Keratinocyte (primary cell): ENCODE results near the gene NECAB3. TPM values are rescaled to one million over a fixed set of nuclear protein-coding genes. Genes with fewer than 3 reads are reported as not detected.

Source experiments
- DNase-seq: peaks from one replicate; pipeline ENCODE4 v3.0.0-alpha.2; 2011; ENCODE audit warnings: low read depth, missing footprints, low spot score
- FAIRE-seq: peaks from 2 replicates; lab custom pipeline; 2011; peaks lifted over from hg19 to GRCh38; lab: Jason Lieb, UNC
- H2AFZ ChIP-seq: 2 replicates; pipeline ENCODE4 v1.6.0; 2012; ENCODE audit warnings: low read length, control low read depth, inconsistent platforms; ENCODE audit not compliant: control insufficient read depth
- H3K27ac ChIP-seq: 2 replicates; pipeline ENCODE4 v1.5.1; 2011; ENCODE audit warnings: low read length; ENCODE audit not compliant: control insufficient read depth, insufficient read depth
- H3K27me3 ChIP-seq: 3 replicates; pipeline ENCODE4 v1.6.0; 2011; ENCODE audit warnings: low read length; ENCODE audit not compliant: control insufficient read depth, insufficient read depth; ENCODE audit errors: extremely low read depth
- H3K36me3 ChIP-seq, 2 experiments: 2 replicates in 1 of 2; 3 replicates in 1 of 2; pipeline ENCODE4 v1.5.1; 2011; ENCODE audit warnings: low read length in 2 of 2, mild to moderate bottlenecking in 1 of 2; ENCODE audit not compliant: control insufficient read depth in 2 of 2, insufficient read depth in 2 of 2; ENCODE audit errors: extremely low read depth in 1 of 2
- H3K4me1 ChIP-seq: 3 replicates; pipeline ENCODE4 v1.5.1; 2011; ENCODE audit warnings: low read length; ENCODE audit not compliant: control insufficient read depth, insufficient read depth; ENCODE audit errors: extremely low read depth
- H3K4me2 ChIP-seq: 3 replicates; pipeline ENCODE4 v1.6.0; 2011; ENCODE audit warnings: low read depth, low read length; ENCODE audit not compliant: control insufficient read depth, insufficient read depth; ENCODE audit errors: extremely low read depth
- H3K4me3 ChIP-seq, 3 experiments: fragments of 200-600 bp in 1 of 3; sonication (generic) in 1 of 3; 2 replicates in 2 of 3; 3 replicates in 1 of 3; pipeline ENCODE4 v1.5.1; 2011 to 2016; ENCODE audit warnings: low read length in 3 of 3, mild to moderate bottlenecking in 3 of 3, control low read depth in 2 of 3, inconsistent platforms in 1 of 3, low read depth in 1 of 3, mixed read lengths in 1 of 3, mixed run types in 1 of 3, moderate library complexity in 1 of 3; ENCODE audit not compliant: control insufficient read depth in 2 of 3, insufficient read depth in 2 of 3; ENCODE audit errors: extremely low read depth in 1 of 3
- H3K79me2 ChIP-seq: 2 replicates; pipeline ENCODE4 v1.6.0; 2012; ENCODE audit warnings: low read length; ENCODE audit not compliant: control insufficient read depth, insufficient read depth
- H3K9ac ChIP-seq: 3 replicates; pipeline ENCODE4 v1.6.0; 2011; ENCODE audit warnings: low read length; ENCODE audit not compliant: control insufficient read depth, insufficient read depth; ENCODE audit errors: extremely low read depth
- H3K9me1 ChIP-seq: 3 replicates; pipeline ENCODE4 v1.6.0; 2011; ENCODE audit warnings: low read length; ENCODE audit not compliant: control insufficient read depth, insufficient read depth; ENCODE audit errors: extremely low read depth
- H3K9me3 ChIP-seq: 2 replicates; pipeline ENCODE4 v1.5.1; 2012; ENCODE audit warnings: low read depth, low read length; ENCODE audit not compliant: control insufficient read depth
- H4K20me1 ChIP-seq: 3 replicates; pipeline ENCODE4 v1.6.0; 2011; ENCODE audit warnings: low read length; ENCODE audit not compliant: control insufficient read depth, insufficient read depth; ENCODE audit errors: extremely low read depth
- EZH2 ChIP-seq: IDR thresholded peaks from one replicate; pipeline ENCODE4 v1.6.1; 2012; ENCODE audit warnings: inconsistent platforms, mild to moderate bottlenecking, low read length, moderate library complexity
- dilution Hi-C: fragments of 300-500 bp; cut with MboI; formaldehyde crosslinking; loops from one replicate; pipeline ENCODE4 v1.7.0; 2020; ENCODE audit warnings: low sequenced_read_pairs; ENCODE audit not compliant: extremely low pct_ligation_motif_present
- polyA plus RNA-seq, 5 experiments: library from polyadenylated mRNA; depleted of rRNA in 3 of 5; stranded (reverse) in 3 of 5; stranded (forward) in 1 of 5; unstranded in 1 of 5; fragments of >200 nt; gene quantifications; 1 replicate in 1 of 5; 2 replicates in 3 of 5; 3 replicates in 1 of 5; pipeline versions ENCODE4 v1.2.1 to v1.2.3, GENCODE V29; 2011 to 2012; ENCODE audit warnings: missing spikeins in 2 of 5, low read depth in 1 of 5, low replicate concordance in 1 of 5
- TF ChIP-seq, protein P1 (sequence below), 3 experiments: IDR thresholded peaks in 1 of 3; conservative IDR thresholded peaks in 1 of 3; optimal IDR thresholded peaks in 1 of 3; 2 replicates in 2 of 3; 3 replicates in 1 of 3; pipeline versions ENCODE3 to v1.5.1; 2011; ENCODE audit warnings: low read length in 3 of 3, mild to moderate bottlenecking in 3 of 3, moderate library complexity in 2 of 3, control low read depth in 1 of 3, inconsistent platforms in 1 of 3; ENCODE audit not compliant: insufficient read depth in 2 of 3; ENCODE audit errors: extremely low read depth in 1 of 3

The NECAB3 gene
- polyA plus RNA-seq, 1 donor (not counting 4 experiments of a cell fraction or from before 2014, with no cell fraction given), result 4.6 TPM

DNA sequence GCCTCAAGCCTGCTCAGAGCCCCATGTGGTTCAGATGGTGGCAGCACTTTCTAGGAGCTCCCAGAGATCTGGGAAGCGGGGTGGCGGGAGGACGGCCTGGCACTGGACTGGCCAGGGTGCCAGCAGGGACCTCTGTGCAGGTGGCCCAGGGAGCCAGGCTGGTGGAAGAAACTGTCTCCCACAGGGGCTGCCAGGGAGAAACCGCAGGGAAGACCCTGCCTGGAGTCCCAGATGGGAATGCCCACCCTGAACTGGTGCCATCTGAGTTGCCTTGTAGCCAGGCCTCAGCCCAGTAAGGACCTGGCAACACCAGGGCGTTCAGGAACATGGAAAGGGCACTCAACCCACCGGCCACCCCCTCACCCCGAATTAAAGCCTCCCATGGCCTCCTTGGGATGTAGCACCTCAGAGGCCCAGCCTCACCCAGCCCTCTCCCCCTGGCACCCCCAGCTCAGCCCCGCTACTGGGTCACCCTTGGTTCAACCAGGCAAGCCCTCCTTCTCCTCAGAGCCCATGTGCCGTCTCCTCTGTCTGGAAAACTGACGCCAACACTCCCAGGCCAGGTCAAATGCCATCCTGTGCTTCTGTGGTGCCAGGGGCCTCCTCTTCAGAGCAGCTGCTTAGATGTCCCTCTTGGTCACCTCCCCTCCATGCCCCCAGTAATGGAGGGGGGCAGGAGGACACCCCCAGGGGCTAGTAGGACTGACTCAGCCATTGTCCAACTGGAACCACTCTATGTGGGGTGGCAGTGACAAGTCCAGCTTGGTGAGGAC lies 18.0 kb downstream of the NECAB3 start:
- H3K4me1 ChIP-seq, result peaks cover 9% of the 10 kb centered on the region

GRCh38 chr20:33655164-33655563 lies 19.1 kb downstream of the NECAB3 start:
- dilution Hi-C loops, result no loop called here
- no peaks in the 10 kb centered on the region for H3K9me1 ChIP-seq
- no peak overlapping the region for H3K27ac ChIP-seq
- H3K79me2 ChIP-seq, result no peaks in the 10 kb centered on the region
- no peaks in the 10 kb centered on the region for H3K27me3 ChIP-seq
- H3K36me3 ChIP-seq, result no peaks in the 10 kb centered on the region
- no peak overlapping the region for H3K9ac ChIP-seq
- H2AFZ ChIP-seq, result no peak overlapping the region
- H4K20me1 ChIP-seq, result no peaks in the 10 kb centered on the region
- FAIRE-seq, result no peak
- no peak overlapping the region for H3K4me2 ChIP-seq
- no peaks in the 10 kb centered on the region for H3K9me3 ChIP-seq
- peaks cover 16% of the 10 kb centered on the region for H3K4me1 ChIP-seq
- no peak for DNase-seq
- no peak overlapping the region for H3K4me3 ChIP-seq
- TF ChIP-seq, protein P1, sequence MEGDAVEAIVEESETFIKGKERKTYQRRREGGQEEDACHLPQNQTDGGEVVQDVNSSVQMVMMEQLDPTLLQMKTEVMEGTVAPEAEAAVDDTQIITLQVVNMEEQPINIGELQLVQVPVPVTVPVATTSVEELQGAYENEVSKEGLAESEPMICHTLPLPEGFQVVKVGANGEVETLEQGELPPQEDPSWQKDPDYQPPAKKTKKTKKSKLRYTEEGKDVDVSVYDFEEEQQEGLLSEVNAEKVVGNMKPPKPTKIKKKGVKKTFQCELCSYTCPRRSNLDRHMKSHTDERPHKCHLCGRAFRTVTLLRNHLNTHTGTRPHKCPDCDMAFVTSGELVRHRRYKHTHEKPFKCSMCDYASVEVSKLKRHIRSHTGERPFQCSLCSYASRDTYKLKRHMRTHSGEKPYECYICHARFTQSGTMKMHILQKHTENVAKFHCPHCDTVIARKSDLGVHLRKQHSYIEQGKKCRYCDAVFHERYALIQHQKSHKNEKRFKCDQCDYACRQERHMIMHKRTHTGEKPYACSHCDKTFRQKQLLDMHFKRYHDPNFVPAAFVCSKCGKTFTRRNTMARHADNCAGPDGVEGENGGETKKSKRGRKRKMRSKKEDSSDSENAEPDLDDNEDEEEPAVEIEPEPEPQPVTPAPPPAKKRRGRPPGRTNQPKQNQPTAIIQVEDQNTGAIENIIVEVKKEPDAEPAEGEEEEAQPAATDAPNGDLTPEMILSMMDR (optimal IDR thresholded peaks at IDR 0.05 in 1 of 3, IDR thresholded peaks at IDR 0.05 in 1 of 3, conservative IDR thresholded peaks at IDR 0.05 in 1 of 3; ENCODE audit: extremely low read depth in 1 of 3, insufficient read depth in 2 of 3, low read length in 3 of 3), result no peak
- TF ChIP-seq EZH2, result no peak

More for the DNA sequence above, 18.0 kb downstream of the NECAB3 start:
- no peak overlapping the region for H2AFZ ChIP-seq
- no peaks in the 10 kb centered on the region for H3K9me1 ChIP-seq
- no peak overlapping the region for H3K4me3 ChIP-seq
- H3K9ac ChIP-seq, result no peak overlapping the region
- no peaks in the 10 kb centered on the region for H4K20me1 ChIP-seq
- H3K27ac ChIP-seq, result no peak overlapping the region
- H3K4me2 ChIP-seq, result no peak overlapping the region
- H3K36me3 ChIP-seq, result no peaks in the 10 kb centered on the region
- dilution Hi-C loops, result no loop called here
- TF ChIP-seq, protein P1 (optimal IDR thresholded peaks at IDR 0.05 in 1 of 3, IDR thresholded peaks at IDR 0.05 in 1 of 3, conservative IDR thresholded peaks at IDR 0.05 in 1 of 3; ENCODE audit: extremely low read depth in 1 of 3, insufficient read depth in 2 of 3, low read length in 3 of 3), result no peak
- TF ChIP-seq EZH2, result no peak
- H3K27me3 ChIP-seq, result no peaks in the 10 kb centered on the region
- H3K9me3 ChIP-seq, result no peaks in the 10 kb centered on the region
- no peak for DNase-seq
- no peaks in the 10 kb centered on the region for H3K79me2 ChIP-seq
- no peak for FAIRE-seq
